ENCODE measurements around the gene ASTN1.
A peak's percentile ranks its signal among the peaks of the same experiment; 100 is the strongest.

The ASTN1 gene

DNA sequence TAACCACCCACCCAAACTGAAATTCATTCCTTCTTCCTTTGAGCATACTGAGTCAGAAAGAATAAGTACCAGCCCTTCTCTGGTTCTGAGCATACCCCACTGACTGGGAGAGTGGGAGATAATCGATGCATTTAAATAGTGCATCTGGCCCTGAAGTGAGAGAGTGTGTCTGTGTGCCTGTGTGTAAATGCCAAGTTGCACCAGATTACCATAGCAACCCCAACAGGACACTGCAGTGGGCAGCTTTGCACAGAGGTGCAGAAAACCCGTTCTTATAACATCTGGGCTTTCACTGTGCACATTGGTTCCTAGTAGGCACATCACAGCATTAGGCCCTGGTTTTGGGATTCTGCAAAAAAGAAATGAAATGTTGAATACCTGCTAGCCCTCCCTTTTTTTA lies 2.3 kb downstream of the ASTN1 start:
- no peak for DNase-seq

- no peak for DNase-seq
Measured at GRCh38 chr1:177146499-177146898, 18.0 kb downstream of the ASTN1 start.

- no peak for DNase-seq
Measured at GRCh38 chr1:177145106-177146070, 19.1 kb downstream of the ASTN1 start.

GRCh38 chr1:177142791-177143271 lies 21.7 kb downstream of the ASTN1 start:
- no peak for DNase-seq

DNA sequence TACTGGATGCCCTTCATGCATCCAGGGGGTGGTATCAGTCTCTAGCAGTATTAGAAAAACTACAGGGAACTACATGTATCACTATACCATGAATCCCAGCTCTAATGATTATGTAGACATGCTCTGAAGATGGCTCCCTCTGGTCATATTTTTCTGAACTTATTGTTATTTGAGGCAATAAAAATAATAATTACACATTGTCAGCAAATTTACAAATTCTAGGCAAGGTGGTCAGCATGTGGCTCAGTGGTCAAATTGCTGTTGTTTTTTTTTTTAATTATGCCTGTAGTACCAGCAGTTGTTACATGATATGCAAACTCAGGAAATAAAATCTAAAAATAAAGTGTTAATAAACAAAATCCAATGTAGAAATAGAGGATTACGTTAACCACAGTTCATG lies 22.5 kb downstream of the ASTN1 start:
- no peak for DNase-seq

GRCh38 chr1:177138347-177138746 lies 26.2 kb downstream of the ASTN1 start:
- DNase-seq, result no peak

DNA sequence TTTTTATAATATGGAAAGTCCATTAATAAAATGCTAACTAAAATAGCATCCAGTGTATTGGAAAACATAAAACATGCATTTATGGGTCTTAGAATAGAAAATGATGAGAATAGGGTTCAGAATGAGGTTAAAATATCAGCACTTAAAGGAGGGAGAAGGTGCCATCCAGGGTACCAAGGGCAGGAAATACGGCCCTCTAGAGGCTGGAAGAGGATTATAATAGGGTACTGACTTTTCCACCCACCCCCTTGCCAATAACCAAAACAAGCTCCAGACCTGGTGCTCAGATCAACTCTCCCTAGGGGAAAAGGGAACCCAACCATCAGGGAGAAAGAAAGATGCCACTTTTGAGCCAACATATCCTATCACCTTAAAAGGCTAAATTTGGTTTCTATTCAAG lies 26.7 kb downstream of the ASTN1 start:
- peak; percentile 2 for DNase-seq

DNA sequence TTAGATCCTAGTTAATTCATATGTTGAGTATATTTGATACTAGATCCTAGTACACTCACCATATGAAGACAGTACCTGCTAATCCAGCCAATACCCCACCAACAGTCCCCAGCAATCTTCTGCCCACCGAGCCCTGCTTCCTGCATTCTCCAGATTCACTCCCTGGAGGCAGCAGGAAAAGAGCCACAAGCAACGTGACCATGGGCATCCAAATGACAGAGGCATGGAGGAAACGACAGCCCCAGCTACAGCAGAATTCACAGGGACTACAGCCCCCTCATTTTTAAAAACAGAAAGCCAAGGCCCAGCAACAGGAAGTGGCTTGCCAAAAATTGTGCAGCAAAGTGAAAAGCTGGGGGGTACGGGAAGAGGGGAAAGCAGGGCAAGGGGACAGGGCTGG lies 29.3 kb downstream of the ASTN1 start:
- no peak for DNase-seq

GRCh38 chr1:177133977-177134538 lies 30.5 kb downstream of the ASTN1 start:
- DNase-seq, result no peak

GRCh38 chr1:177132141-177132540 lies 32.4 kb downstream of the ASTN1 start:
- DNase-seq, result no peak

DNA sequence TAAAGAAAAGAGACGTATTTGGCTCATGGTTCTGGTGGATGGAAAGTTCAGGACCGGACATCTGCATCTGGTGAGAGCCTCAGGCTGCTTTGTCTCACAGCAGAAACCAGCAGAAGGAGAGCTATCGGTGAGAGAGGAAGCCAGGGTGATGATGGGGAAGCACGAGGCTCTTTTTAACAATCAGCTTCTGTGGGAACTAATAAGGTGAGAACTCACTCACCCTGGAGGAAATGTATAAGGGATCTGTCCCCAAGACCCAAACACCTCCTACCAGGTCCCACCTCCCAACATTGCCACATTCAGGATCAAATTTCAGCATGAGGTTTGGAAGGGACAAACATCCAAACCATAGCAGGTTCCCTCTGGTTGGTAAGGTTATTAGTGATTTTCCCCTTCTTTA lies 32.8 kb downstream of the ASTN1 start:
- no peak for DNase-seq

DNA sequence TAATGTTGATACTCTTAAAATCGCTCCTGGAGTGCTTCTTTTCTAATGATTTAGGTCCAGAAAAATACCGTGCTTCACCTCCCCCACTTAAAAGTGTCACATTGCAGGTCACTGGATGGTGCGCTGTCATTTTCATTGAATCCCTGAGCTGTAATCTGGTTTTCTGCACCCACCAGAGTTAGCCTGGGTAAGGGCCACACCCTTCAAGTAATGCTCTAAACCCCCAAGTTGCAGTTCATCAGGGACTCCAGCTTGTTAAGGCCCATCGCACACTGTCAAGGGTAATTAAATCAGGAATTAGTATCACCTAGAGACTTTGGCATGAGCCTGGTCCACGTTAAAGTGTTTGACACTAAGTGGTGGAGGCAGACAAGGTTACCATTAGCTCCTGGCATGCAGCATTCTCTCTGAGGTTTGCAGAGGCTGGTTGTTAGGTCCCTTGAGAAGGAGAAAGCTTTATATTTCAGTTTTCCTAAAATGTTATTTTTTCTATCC lies 34.0 kb downstream of the ASTN1 start:
- no peak for DNase-seq

DNA sequence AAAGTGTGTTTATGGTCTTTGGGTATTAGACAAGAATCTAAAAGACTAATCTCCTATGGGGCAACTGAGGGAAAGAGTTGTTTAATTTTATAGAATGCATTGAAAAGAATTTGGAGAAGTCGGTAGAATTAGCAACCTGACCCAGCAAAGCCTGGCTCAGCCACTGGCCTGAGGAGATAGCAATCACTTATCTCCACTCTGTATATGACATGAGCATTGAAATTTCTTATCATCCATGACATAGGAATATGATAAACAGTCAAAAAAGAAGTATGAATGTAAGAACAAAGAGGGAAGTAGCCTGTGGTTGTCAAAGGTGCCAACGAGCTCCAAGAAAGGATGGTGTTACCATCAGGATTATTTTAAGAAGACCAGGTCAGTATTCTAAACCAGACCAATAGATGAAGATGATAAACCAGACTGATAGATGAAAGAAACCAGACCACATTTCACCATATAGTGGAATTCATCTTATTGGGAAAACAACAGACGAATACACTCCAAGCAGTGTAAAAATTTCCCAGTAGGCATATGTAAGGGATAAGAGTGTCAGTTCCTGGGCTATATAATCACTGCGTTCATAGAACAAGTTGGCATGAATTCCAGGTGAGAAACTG lies 35.7 kb downstream of the ASTN1 start:
- no peak for DNase-seq

GRCh38 chr1:177126267-177126666 lies 38.2 kb downstream of the ASTN1 start:
- DNase-seq, result no peak

DNA sequence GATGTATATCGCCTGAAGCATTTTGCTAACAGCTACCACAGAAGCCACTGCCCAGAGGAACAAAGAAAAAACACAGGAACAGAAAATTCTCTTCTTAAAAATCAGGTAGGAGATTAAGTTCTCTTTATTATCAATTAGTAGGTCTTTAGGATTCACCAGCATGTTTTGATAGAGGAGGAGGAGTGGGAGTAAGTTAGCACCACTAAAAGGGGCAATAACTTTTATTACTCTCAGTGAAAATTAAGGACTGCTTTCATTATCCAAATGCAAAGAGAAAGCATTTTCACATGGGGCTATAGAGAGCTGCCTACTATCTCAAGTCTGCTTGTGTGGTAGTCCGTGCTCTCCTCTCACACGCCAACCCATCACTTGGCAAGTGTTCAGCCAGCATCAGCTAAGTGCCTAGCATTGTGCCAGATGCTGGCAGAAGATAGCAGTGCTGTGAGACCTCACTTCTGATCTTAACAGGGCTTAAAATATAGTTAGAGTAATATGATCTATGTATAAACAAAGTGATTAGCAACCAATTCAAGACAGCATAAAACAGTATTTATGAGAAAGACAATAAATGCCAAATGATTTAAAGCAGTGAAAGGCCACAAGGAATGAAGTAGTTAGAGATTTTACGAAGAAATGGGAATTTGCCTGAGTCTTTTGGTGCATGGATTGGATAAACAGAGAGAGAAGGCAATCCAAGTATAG lies 39.8 kb downstream of the ASTN1 start:
- DNase-seq, result no peak

- DNase-seq, result no peak
Measured at GRCh38 chr1:177122461-177123251, 41.9 kb downstream of the ASTN1 start.

DNA sequence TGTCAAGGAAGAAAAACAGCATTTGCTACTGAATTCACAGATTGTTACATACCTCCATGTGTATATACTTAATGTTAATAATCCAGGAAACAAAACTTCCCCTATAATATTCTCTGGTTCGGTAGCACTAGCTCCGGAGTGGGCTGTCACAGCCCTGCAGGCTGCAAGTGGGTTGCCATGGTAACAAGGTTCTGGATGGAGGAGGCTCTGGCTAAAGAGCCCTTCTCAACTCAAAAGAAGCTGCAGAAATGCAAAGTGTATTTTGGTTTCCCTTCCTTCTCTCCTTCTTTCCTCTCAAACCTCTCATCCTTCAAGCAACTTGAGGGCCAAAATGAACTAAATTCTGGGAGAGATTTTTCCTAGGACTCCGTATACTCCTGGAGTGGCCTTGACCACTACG lies 45.2 kb downstream of the ASTN1 start:
- DNase-seq, result peak; percentile 21

- DNase-seq, result no peak
Measured at GRCh38 chr1:177118901-177119300, 45.6 kb downstream of the ASTN1 start.

- no peak for DNase-seq
Measured at GRCh38 chr1:177116941-177117340, 47.6 kb downstream of the ASTN1 start.

DNA sequence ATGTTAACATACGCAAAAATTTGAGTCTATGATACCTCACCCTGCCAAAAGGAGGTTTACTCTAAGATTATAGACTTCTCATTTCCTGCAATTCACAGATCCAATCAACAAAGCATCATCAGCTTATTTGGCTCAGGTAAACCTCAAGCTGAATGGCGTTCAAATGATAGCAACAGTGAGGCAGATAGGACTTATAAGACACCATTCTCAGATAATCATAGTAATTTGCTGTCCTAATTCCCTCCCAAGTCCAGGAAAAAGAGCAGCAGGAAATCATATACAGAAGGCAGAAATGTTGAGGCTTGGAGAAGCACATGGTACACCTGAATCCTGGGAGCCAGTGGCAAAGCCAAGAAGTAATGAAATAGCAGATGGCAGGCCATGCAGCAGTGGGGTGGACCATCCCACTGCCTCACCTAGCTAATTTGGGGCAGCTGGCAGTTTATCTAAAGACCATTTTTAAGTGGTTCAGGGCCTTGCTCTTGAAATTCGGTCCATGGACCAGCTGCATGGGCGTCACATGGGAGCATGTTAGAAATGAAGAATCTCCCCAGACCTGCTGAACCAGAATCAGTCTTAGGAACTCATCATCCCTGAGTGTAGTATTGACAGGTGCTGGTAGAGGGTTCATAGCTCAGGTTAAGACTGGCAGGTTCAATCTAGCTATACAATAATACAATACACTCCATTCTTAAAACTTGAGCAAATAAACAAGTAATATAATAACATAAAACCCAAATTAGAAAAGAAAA lies 57.7 kb downstream of the ASTN1 start:
- no peak for DNase-seq

DNA sequence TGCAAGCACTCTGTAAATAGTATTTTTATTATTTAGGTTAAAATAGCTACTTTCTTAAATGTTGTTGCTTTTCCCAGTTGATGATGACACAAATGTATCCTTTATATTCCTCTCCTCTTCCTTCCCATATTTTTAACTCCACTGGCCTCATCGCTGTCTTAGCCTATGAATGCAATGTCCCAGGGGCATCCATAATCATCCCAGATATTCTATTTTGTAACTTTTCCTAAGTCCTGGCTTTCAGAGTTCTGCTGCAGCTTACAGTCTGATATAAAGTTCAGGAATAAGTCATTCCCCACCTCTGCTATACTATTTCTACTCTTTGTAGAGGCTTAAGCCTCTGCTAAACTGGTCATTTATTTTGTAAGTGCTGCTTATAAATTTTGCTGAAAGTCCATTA lies 58.3 kb downstream of the ASTN1 start:
- DNase-seq, result no peak

Measured in NCI-H1092 treated with DMSO at 0.1 percent for 48 hours (cell line).